Activated CD8-positive, alpha-beta memory T cell treated with anti-CD3 and anti-CD28 coated beads, Interleukin-2, amount 50 U/mL, for 1 hour (primary cell): ENCODE measurements around the gene LRRC8A.
"Not testable (repeated sequence)": the region's sequence is repeated elsewhere in the genome, so short reads cannot be mapped to it uniquely, and the experiment has no call there.

Experiments used
- DNase-seq: peaks from one replicate; pipeline ENCODE4 v3.0.0-alpha.2; 2020; ENCODE audit errors: extremely low read depth

LRRC8A gene

GRCh38 chr9:128863647-128864046 is 18.3 kb upstream of the LRRC8A start:
- DNase-seq, result peak; percentile 44

GRCh38 chr9:128870128-128870940 is 11.6 kb upstream of the LRRC8A start:
- no peak for DNase-seq

GRCh38 chr9:128870941-128871265 is 11.0 kb upstream of the LRRC8A start:
- DNase-seq, result not testable (repeated sequence)

- DNase-seq, result no peak
Observed at GRCh38 chr9:128877852-128878251, 4.1 kb upstream of the LRRC8A start.

- no peak for DNase-seq
Observed at GRCh38 chr9:128882677-128883603, 1.0 kb downstream of the LRRC8A start.

GRCh38 chr9:128884164-128884563 is 2.2 kb downstream of the LRRC8A start:
- DNase-seq, result no peak

GRCh38 chr9:128885376-128885775 is 3.4 kb downstream of the LRRC8A start:
- no peak for DNase-seq

- DNase-seq, result no peak
Observed at GRCh38 chr9:128885798-128886197, 3.9 kb downstream of the LRRC8A start.

- DNase-seq, result no peak
Observed at GRCh38 chr9:128886211-128886891, 4.4 kb downstream of the LRRC8A start.

- DNase-seq, result no peak
Observed at GRCh38 chr9:128887049-128887448, 5.1 kb downstream of the LRRC8A start.

GRCh38 chr9:128887914-128888350 is 6.0 kb downstream of the LRRC8A start:
- no peak for DNase-seq

GRCh38 chr9:128891321-128892220 is 9.6 kb downstream of the LRRC8A start:
- no peak for DNase-seq

GRCh38 chr9:128892221-128892921 is 10.4 kb downstream of the LRRC8A start:
- no peak for DNase-seq

- DNase-seq, result no peak
Observed at GRCh38 chr9:128893354-128893753, 11.4 kb downstream of the LRRC8A start.

GRCh38 chr9:128894764-128895163 is 12.8 kb downstream of the LRRC8A start:
- DNase-seq, result no peak

GRCh38 chr9:128895556-128895955 is 13.6 kb downstream of the LRRC8A start:
- no peak for DNase-seq

- DNase-seq, result no peak
Observed at GRCh38 chr9:128898382-128898781, 16.4 kb downstream of the LRRC8A start.

- DNase-seq, result no peak
Observed at GRCh38 chr9:128898845-128899565, 17.1 kb downstream of the LRRC8A start.

- no peak for DNase-seq
Observed at GRCh38 chr9:128899566-128900322, 17.8 kb downstream of the LRRC8A start.
